ENCODE results near the gene TCF15.

DNA sequence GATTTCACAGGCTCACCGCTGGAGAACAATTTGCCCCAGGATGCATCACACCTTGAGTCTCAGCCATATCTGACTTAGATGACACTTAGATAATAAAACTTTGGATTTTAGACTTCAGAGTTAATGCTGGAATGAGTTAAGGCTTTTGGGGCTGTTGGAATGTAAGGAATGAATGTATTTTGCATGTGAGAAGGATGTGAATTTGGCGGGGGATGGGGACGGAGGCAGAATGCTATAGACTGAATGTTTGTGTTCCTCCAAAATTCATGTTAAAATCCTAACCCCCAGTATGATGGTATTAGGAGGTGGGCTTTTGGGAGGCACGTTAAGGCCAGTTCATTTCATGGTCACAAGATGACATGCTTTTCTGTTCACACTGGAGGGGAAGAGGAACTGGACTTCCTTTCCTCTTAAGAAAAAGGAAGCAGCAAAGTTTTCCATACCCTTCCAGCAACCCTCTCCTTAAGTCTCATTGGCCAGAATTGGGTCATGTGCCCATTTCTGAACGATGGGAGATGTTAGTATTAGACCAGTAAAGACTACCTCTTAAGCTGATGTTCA lies 48.7 kb upstream of the TCF15 start:
- TF ChIP-seq, protein P1, sequence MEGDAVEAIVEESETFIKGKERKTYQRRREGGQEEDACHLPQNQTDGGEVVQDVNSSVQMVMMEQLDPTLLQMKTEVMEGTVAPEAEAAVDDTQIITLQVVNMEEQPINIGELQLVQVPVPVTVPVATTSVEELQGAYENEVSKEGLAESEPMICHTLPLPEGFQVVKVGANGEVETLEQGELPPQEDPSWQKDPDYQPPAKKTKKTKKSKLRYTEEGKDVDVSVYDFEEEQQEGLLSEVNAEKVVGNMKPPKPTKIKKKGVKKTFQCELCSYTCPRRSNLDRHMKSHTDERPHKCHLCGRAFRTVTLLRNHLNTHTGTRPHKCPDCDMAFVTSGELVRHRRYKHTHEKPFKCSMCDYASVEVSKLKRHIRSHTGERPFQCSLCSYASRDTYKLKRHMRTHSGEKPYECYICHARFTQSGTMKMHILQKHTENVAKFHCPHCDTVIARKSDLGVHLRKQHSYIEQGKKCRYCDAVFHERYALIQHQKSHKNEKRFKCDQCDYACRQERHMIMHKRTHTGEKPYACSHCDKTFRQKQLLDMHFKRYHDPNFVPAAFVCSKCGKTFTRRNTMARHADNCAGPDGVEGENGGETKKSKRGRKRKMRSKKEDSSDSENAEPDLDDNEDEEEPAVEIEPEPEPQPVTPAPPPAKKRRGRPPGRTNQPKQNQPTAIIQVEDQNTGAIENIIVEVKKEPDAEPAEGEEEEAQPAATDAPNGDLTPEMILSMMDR (IDR thresholded peaks at IDR 0.05; ENCODE audit: insufficient read depth, low read depth, low read length): no peak
- no peak for TF ChIP-seq EZH2 (IDR thresholded peaks at IDR 0.05; ENCODE audit: insufficient read depth, low read length)

All from astrocyte (in vitro differentiated cells and primary cell).